DMS53 (cell line): ENCODE measurements around the gene MRPS34.
A peak's percentile ranks its signal among the peaks of the same experiment; 100 is the strongest.

Experiments
- DNase-seq: peaks from one replicate; lab custom pipeline; 2025; lab: John Stamatoyannopoulos, UW

The MRPS34 gene

DNA sequence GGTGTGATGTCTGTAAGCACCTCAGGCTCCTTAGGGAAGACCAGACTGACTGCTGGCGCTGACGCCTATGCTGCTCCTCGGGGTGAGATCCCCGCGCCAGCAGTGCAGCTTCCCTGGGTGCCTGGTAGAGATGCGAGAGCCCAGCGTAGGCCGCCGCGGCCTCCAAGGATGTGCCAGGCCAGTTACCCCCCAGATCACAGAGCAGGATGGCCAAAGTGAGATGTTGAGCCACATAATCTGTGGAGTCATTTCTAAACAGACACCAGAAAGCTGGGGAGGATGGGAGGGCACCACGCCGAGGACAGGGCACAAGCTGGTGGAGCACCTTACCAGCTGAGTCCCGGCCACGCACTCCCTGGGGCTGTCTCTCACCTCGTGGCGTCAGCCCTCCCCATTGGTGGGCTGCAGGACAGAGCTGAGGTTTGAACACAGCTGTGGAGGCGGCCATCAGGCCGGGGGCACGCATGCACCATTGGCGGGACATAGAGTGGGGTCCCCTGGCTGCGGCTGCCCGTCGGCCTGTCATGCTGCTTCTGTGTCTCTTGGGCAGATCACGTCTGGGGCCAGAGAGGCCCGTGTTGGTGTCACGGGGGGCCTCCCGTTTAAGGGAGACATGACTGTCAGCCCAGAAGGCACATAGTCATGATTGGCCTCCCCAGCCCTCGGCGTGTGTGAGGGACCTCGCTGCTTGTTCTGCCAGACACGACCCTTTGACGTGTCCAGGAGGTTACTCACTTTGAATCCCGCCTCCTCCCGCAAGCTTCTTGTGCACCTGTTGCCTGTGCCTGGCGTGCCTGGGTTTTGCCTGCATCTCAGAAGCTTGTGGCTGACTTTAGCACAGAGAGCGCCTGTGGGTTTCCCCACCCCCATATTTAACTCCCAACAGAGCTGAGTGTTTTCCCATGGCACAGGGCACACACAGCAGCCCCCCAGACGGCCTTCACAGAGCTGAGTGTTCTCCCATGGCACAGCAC, 45.0 kb downstream of the MRPS34 start:
- DNase-seq = no peak

GRCh38 chr16:1726661-1727502, 46.1 kb downstream of the MRPS34 start:
- no peak for DNase-seq

DNA sequence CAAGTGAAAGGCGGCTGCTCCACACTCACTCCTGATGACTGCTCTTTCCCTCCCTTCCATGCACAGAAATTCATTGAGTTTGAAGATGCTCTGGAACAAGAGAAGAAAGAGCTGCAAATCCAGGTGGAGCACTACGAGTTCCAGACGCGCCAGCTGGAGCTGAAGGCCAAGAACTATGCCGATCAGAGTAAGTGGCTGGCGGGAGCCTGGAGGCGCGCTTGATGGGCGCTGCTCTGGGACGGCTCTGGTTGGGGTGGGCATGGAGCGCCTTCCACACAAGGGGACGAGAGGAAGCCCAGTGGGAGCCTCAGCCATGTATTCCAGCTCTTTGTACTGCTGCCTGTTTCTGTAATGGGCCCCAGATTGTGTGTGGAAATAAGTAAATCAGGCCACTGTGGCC, 48.4 kb downstream of the MRPS34 start:
- DNase-seq = no peak

DNA sequence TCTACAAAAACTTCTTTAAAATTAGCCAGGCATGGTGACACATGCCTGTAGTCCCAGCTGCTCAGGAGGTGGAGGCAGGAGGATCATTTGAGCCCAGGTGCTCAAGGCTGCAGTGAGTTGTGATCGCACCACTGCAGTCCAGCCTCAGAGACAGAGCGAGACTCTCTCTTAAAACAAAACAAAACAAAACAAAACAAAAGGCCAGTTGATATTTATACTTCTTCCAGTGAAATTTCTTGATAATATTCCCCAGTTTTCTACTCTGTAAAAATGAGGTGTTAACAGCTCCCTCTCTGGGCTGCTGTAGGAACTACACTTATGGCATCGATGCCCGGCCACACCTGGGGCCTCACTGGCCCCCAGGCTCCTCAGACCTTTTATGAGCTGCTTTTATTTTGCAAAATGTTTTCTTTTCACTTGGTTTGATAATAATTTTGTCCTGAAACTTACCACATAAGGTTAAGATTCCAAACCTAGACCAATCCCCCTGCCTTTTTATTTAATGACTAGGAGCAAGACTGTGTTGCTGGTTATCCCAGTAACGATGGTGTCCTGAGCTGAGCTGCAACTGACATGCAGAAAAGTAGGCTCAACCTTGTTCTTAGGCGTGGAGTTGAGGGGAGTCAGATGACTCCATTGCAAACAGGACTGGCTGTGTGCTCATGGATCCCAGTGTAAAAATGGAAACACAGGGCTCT, 49.3 kb downstream of the MRPS34 start:
- DNase-seq = peak; percentile 64
